H9 (cell line): ENCODE data around the gene SESTD1. TPM values are rescaled to one million over a fixed set of nuclear protein-coding genes. Genes with fewer than 3 reads are reported as not detected.

Experiments
- DNase-seq: peaks from one replicate; pipeline ENCODE4 v3.0.0-alpha.2; 2017
- H2AFZ ChIP-seq: one replicate; pipeline ENCODE4 v1.6.1; 2013; ENCODE audit warnings: mild to moderate bottlenecking, low read length, control low read depth, moderate library complexity
- H2AK5ac ChIP-seq: 2 replicates; pipeline ENCODE4 v1.6.1; 2013; ENCODE audit warnings: low read length, control low read depth, mixed read lengths; ENCODE audit not compliant: insufficient read length
- H2BK120ac ChIP-seq: one replicate; pipeline ENCODE4 v1.6.1; 2013; ENCODE audit warnings: low read depth, mild to moderate bottlenecking, low read length, control low read depth, inconsistent platforms; ENCODE audit not compliant: poor library complexity, severe bottlenecking
- H2BK12ac ChIP-seq: 2 replicates; pipeline ENCODE4 v1.6.1; 2013; ENCODE audit warnings: low read length, control low read depth, mixed read lengths, low read depth; ENCODE audit not compliant: insufficient read length
- H2BK15ac ChIP-seq: 2 replicates; pipeline ENCODE4 v1.6.1; 2013; ENCODE audit warnings: low read depth, low read length, control low read depth
- H2BK20ac ChIP-seq: one replicate; pipeline ENCODE4 v1.6.1; 2013; ENCODE audit warnings: low read depth, mild to moderate bottlenecking, low read length, control low read depth, inconsistent platforms; ENCODE audit not compliant: poor library complexity, severe bottlenecking
- H2BK5ac ChIP-seq: 2 replicates; pipeline ENCODE4 v1.6.1; 2013; ENCODE audit warnings: low read length, control low read depth, mixed read lengths; ENCODE audit not compliant: insufficient read length
- H3K14ac ChIP-seq: 2 replicates; pipeline ENCODE4 v1.6.1; 2013; ENCODE audit warnings: low read length, control low read depth; ENCODE audit not compliant: insufficient read depth
- H3K18ac ChIP-seq: 2 replicates; pipeline ENCODE4 v1.6.1; 2013; ENCODE audit warnings: low read depth, mild to moderate bottlenecking, mixed read lengths, low read length, control low read depth; ENCODE audit not compliant: insufficient read length
- H3K23ac ChIP-seq: 2 replicates; pipeline ENCODE4 v1.6.1; 2013; ENCODE audit warnings: low read length, control low read depth, mixed read lengths, low read depth; ENCODE audit not compliant: insufficient read length
- H3K23me2 ChIP-seq: 2 replicates; pipeline ENCODE4 v1.6.1; 2013; ENCODE audit warnings: low read depth, mild to moderate bottlenecking, mixed read lengths, low read length, control low read depth; ENCODE audit not compliant: insufficient read length, poor library complexity, severe bottlenecking
- H3K27ac ChIP-seq: 2 replicates; pipeline ENCODE4 v1.5.1; 2013; ENCODE audit warnings: low read length, control low read depth, mixed read lengths, low read depth; ENCODE audit not compliant: insufficient read length
- H3K27me3 ChIP-seq: 2 replicates; pipeline ENCODE4 v1.6.1; 2013; ENCODE audit warnings: low read length, control low read depth, inconsistent platforms; ENCODE audit not compliant: insufficient read depth
- H3K4ac ChIP-seq: 2 replicates; pipeline ENCODE4 v1.6.1; 2013; ENCODE audit warnings: low read depth, mild to moderate bottlenecking, control low read depth, inconsistent platforms, low read length, moderate library complexity
- H3K4me1 ChIP-seq: 2 replicates; pipeline ENCODE4 v1.6.1; 2013; ENCODE audit warnings: low read length, control low read depth, inconsistent platforms; ENCODE audit not compliant: insufficient read depth
- H3K4me2 ChIP-seq: 2 replicates; pipeline ENCODE4 v1.6.1; 2013; ENCODE audit warnings: low read length, control low read depth, mixed read lengths; ENCODE audit not compliant: insufficient read length, insufficient read depth
- H3K56ac ChIP-seq: 2 replicates; pipeline ENCODE4 v1.6.1; 2013; ENCODE audit warnings: low read depth, mild to moderate bottlenecking, mixed read lengths, low read length, control low read depth; ENCODE audit not compliant: insufficient read length
- H3K79me1 ChIP-seq: 2 replicates; pipeline ENCODE4 v1.6.1; 2013; ENCODE audit warnings: low read depth, mild to moderate bottlenecking, moderate library complexity, low read length, control low read depth, inconsistent platforms; ENCODE audit not compliant: insufficient read depth, poor library complexity, severe bottlenecking
- H3K79me2 ChIP-seq: 2 replicates; pipeline ENCODE4 v1.6.1; 2013; ENCODE audit warnings: low read length, control low read depth, inconsistent platforms; ENCODE audit not compliant: insufficient read depth
- H3K9ac ChIP-seq: 2 replicates; pipeline ENCODE4 v1.6.1; 2013; ENCODE audit warnings: low read length, control low read depth, mixed read lengths; ENCODE audit not compliant: insufficient read length; ENCODE audit errors: extremely low read depth
- H3K9me3 ChIP-seq: one replicate; pipeline ENCODE4 v1.6.1; 2013; ENCODE audit warnings: low read depth, low read length, inconsistent platforms; ENCODE audit not compliant: control insufficient read depth
- H3T11ph ChIP-seq: one replicate; pipeline ENCODE4 v1.6.1; 2013; ENCODE audit warnings: mild to moderate bottlenecking, low read length, control low read depth, inconsistent platforms
- H4K20me1 ChIP-seq: one replicate; pipeline ENCODE4 v1.6.1; 2013; ENCODE audit not compliant: control insufficient read depth, insufficient read length, insufficient read depth
- H4K5ac ChIP-seq: 2 replicates; pipeline ENCODE4 v1.6.1; 2013; ENCODE audit warnings: low read depth, mild to moderate bottlenecking, mixed read lengths, low read length, control low read depth; ENCODE audit not compliant: insufficient read length
- H4K8ac ChIP-seq: replicated peaks from 2 replicates; pipeline ENCODE4 v1.6.1; 2013; ENCODE audit warnings: low read length, control low read depth, mixed read lengths, low read depth; ENCODE audit not compliant: insufficient read length
- H4K91ac ChIP-seq: 2 replicates; pipeline ENCODE4 v1.6.1; 2013; ENCODE audit warnings: low read depth, mild to moderate bottlenecking, moderate library complexity, mixed read lengths, low read length, control low read depth; ENCODE audit not compliant: insufficient read length
- H3K27ac Mint-ChIP-seq, 3 experiments: 2 replicates in 2 of 3; 3 replicates in 1 of 3; pipeline ENCODE4 v1.8.0; 2020 to 2021; ENCODE audit warnings: mixed read lengths in 3 of 3, mild to moderate bottlenecking in 1 of 3, moderate library complexity in 1 of 3
- H3K27me3 Mint-ChIP-seq: 2 replicates; pipeline ENCODE4 v1.8.0; 2021; ENCODE audit warnings: low read depth, mild to moderate bottlenecking, moderate library complexity, mixed read lengths
- H3K36me3 Mint-ChIP-seq, 3 experiments: 2 replicates in 2 of 3; 3 replicates in 1 of 3; pipeline ENCODE4 v1.8.0; 2020 to 2021; ENCODE audit warnings: low read depth in 3 of 3, mixed read lengths in 3 of 3; ENCODE audit not compliant: insufficient read depth in 1 of 3
- H3K4me1 Mint-ChIP-seq, 2 experiments: 2 replicates each; pipeline ENCODE4 v1.8.0; 2020; ENCODE audit warnings: mixed read lengths in 2 of 2
- H3K4me3 Mint-ChIP-seq, 2 experiments: 2 replicates in 1 of 2; 3 replicates in 1 of 2; pipeline ENCODE4 v1.8.0; 2020 to 2021; ENCODE audit warnings: mild to moderate bottlenecking in 2 of 2, mixed read lengths in 2 of 2, moderate library complexity in 1 of 2
- H3K9me3 Mint-ChIP-seq, 2 experiments: 2 replicates in 1 of 2; 3 replicates in 1 of 2; pipeline ENCODE4 v1.8.0; 2020; ENCODE audit warnings: mild to moderate bottlenecking in 2 of 2, mixed read lengths in 2 of 2, moderate library complexity in 1 of 2
- WGBS: extraction: QIAGEN DNeasy Blood & Tissue Kit; methylation state at CpG from one replicate; pipeline ENCODE4 v1.1.7; 2013; ENCODE audit warnings: missing lambda C conversion rate, low lambda C conversion rate, mixed read lengths; ENCODE audit not compliant: insufficient read length; ENCODE audit errors: extremely low coverage; 5-methylcytosine and 5-hydroxymethylcytosine counted together
- total RNA-seq: library from RNA; stranded (reverse); gene quantifications from 2 replicates; pipeline ENCODE4 v1.2.1, GENCODE V29; 2021
- TF ChIP-seq, protein P1 (sequence below): fragments of 200-600 bp; sonication (generic); conservative IDR thresholded peaks from 3 replicates; pipeline ENCODE4 v1.8.0; 2021; ENCODE audit warnings: antibody characterized with exemption, mild to moderate bottlenecking

Gene SESTD1
- total RNA-seq, 1 experiment from 2014 or later, result 44.4 TPM

DNA sequence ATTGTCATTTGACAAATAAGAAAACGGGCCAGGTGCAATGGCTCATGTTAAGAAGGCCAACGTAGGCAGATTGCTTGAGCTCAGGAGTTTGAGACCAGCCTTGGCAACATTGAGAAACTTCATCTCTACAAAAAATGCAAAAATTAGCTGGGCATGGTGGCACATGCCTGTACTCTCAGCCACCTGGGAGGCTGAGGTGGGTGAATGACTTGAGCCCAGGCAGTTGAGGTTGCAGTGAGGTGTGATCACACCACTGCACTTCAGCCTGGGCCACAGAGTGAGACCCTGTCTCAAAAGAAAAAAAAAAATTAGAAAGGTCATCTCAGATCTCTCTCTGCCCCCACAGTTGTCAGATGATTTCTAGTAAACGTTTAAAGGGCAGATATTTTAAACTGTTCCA, 4.4 kb downstream of the SESTD1 start:
- Histone ChIP-seq H3K9ac (no peak overlapping the region), H3K27ac (no peak overlapping the region), H3K9me3 (no peaks in the 10 kb centered on the region), H2BK5ac (no peak overlapping the region), H3K79me2 (peaks cover 5% of the 10 kb centered on the region; the same call in 1 of the 2 replicates), H2AFZ (no peak overlapping the region), H2AK5ac (no peak overlapping the region), H2BK20ac (no peak overlapping the region), H4K91ac (no peak overlapping the region), H3K18ac (no peak overlapping the region), H3K79me1 (no peaks in the 10 kb centered on the region), H2BK15ac (no peak overlapping the region), H3K56ac (no peak overlapping the region), H3K23ac (no peak overlapping the region), H4K20me1 (no peaks in the 10 kb centered on the region), H4K8ac (no peak overlapping the region), H3K4me1 (no peaks in the 10 kb centered on the region), H3K4me2 (no peak overlapping the region), H3T11ph (no peak overlapping the region), H4K5ac (no peak overlapping the region), H2BK120ac (no peak overlapping the region), H3K23me2 (peaks cover 8% of the 10 kb centered on the region), H3K4ac (no peak overlapping the region), H3K27me3 (no peaks in the 10 kb centered on the region), H3K14ac (no peak overlapping the region), H2BK12ac (no peak overlapping the region)
- H3K9me3 Mint-ChIP-seq, result peaks cover 3 to 4% of the 10 kb centered on the region in 2 experiments; a peak in 1 of 5 replicates
- no peak overlapping the region for H3K27ac Mint-ChIP-seq
- WGBS, result no CpG with 5 or more reads among the region's 3 CpGs
- H3K36me3 Mint-ChIP-seq, result peaks cover 0 to 7% (median 5%) of the 10 kb centered on the region in 3 experiments; a peak in 4 of 7 replicates
- no peak overlapping the region for H3K4me3 Mint-ChIP-seq
- H3K27me3 Mint-ChIP-seq, result peaks cover 8% of the 10 kb centered on the region
- H3K4me1 Mint-ChIP-seq, result peaks cover 15% of the 10 kb centered on the region in 2 experiments
- DNase-seq, result no peak
- TF ChIP-seq, protein P1, sequence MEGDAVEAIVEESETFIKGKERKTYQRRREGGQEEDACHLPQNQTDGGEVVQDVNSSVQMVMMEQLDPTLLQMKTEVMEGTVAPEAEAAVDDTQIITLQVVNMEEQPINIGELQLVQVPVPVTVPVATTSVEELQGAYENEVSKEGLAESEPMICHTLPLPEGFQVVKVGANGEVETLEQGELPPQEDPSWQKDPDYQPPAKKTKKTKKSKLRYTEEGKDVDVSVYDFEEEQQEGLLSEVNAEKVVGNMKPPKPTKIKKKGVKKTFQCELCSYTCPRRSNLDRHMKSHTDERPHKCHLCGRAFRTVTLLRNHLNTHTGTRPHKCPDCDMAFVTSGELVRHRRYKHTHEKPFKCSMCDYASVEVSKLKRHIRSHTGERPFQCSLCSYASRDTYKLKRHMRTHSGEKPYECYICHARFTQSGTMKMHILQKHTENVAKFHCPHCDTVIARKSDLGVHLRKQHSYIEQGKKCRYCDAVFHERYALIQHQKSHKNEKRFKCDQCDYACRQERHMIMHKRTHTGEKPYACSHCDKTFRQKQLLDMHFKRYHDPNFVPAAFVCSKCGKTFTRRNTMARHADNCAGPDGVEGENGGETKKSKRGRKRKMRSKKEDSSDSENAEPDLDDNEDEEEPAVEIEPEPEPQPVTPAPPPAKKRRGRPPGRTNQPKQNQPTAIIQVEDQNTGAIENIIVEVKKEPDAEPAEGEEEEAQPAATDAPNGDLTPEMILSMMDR, result no peak
